Heart left ventricle (tissue), 13 donors: Measurements from ENCODE around the gene TMEM223.
"Not testable (repeated sequence)": the region's sequence is repeated elsewhere in the genome, so short reads cannot be mapped to it uniquely, and the experiment has no call there.

ENCODE experiments used
- CTCF ChIP-seq, 12 donors: fragments of 200-600 bp; sonication (generic) in 4 of 12; IDR thresholded peaks; one replicate each; pipeline versions ENCODE4 v1.5.0 to v1.8.0; 2018 to 2022; ENCODE audit warnings: antibody characterized with exemption in 12 of 12, mild to moderate bottlenecking in 5 of 12
- POLR2A ChIP-seq, 2 donors: fragments of 450-650 bp; IDR thresholded peaks; one replicate each; pipeline ENCODE4 v1.6.1; 2017; ENCODE audit warnings: antibody characterized with exemption in 2 of 2, mild to moderate bottlenecking in 2 of 2, moderate library complexity in 2 of 2
- donor health status: ischemic (EF 13 %, LVEDD 7.1; RV severe dilation, severe dysfunction).
- donor health status: DM: no; HTN: yes; CAD: no.
- donor health status: DM: no; HTN: no; CAD: no.
- donor health status: ischemic (EF 25% LVEDD 6.9; RV normal size, moderate dysfunction).
- donor health status: ischemic (EF 25% LVEDD 5.7; RV mildly dilated, moderate dysfunction).
- donor health status: ischemic (EF 35%, LVEDD 5.7; RV mildly dilated, moderate dysfunction).
- donor health status: nonischemic (EF 11% LVEDD 7.7; RV severe dilation, severe dysfunction).
- donor health status: DM: yes; HTN: yes; CAD: no.
- donor health status: PGD.
- donor health status: ischemic (EF 29% LVEDD 5.4; RV normal size, mild dysfunction).
- donor health status: nonischemic (EF 23%, LVEDD 6.1; RV moderate dilation, normal function).

- not testable (repeated sequence) for TF ChIP-seq CTCF, POLR2A (IDR thresholded peaks at IDR 0.05)
Observed at GRCh38 chr11:62840721-62841360, 49.0 kb upstream of the TMEM223 start.
